Tibial nerve (tissue), 4 donors: ENCODE results near the gene FANCE.

Source experiments
- EP300 ChIP-seq, 2 donors: sonication (generic); formaldehyde crosslinking; IDR thresholded peaks; one replicate each; pipeline ENCODE4 v1.6.1; 2017; ENCODE audit warnings: antibody characterized with exemption in 2 of 2, mild to moderate bottlenecking in 1 of 2
- TF ChIP-seq, protein P1 (sequence below), 5 experiments: fragments of 200-600 bp in 3 of 5; fragments of 450-650 bp in 2 of 5; sonication (generic) in 3 of 5; IDR thresholded peaks; one replicate each; pipeline ENCODE4 v1.5.1; 2016 to 2019; ENCODE audit warnings: antibody characterized with exemption in 5 of 5, mild to moderate bottlenecking in 3 of 5, moderate library complexity in 2 of 5

DNA sequence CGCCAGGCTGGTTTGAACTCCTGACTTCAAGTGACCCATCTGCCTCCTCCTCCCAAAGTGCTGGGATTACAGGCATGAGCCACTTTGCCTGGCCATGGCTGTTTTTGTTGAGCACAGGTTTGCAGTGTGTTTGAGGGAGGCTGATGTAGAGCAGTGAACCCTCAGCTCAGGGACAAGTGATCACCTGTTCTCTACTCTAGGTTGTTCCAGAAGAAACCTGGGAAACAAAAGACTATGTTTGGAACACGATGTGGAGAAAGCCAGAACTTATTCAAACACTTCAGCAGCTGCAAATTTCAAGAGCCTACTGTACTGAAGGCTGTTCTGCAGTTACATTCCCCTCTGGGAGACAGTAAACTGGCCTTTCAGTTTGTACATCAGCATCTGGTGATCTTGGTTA lies 55.9 kb downstream of the FANCE start:
- TF ChIP-seq, protein P1, sequence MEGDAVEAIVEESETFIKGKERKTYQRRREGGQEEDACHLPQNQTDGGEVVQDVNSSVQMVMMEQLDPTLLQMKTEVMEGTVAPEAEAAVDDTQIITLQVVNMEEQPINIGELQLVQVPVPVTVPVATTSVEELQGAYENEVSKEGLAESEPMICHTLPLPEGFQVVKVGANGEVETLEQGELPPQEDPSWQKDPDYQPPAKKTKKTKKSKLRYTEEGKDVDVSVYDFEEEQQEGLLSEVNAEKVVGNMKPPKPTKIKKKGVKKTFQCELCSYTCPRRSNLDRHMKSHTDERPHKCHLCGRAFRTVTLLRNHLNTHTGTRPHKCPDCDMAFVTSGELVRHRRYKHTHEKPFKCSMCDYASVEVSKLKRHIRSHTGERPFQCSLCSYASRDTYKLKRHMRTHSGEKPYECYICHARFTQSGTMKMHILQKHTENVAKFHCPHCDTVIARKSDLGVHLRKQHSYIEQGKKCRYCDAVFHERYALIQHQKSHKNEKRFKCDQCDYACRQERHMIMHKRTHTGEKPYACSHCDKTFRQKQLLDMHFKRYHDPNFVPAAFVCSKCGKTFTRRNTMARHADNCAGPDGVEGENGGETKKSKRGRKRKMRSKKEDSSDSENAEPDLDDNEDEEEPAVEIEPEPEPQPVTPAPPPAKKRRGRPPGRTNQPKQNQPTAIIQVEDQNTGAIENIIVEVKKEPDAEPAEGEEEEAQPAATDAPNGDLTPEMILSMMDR (IDR thresholded peaks at IDR 0.05): no peak
- no peak for TF ChIP-seq EP300 (IDR thresholded peaks at IDR 0.05)
